GM12872 (cell line): Measurements from ENCODE around the gene MS4A7.

ENCODE experiments used
- CTCF ChIP-seq: IDR thresholded peaks from 3 replicates; pipeline ENCODE4 v1.5.1; 2011; ENCODE audit warnings: low read depth, mild to moderate bottlenecking, low read length, moderate library complexity; ENCODE audit not compliant: insufficient read depth

The MS4A7 gene

GRCh38 chr11:60362241-60362640 lies 16.1 kb upstream of the MS4A7 start:
- TF ChIP-seq CTCF: no peak

- peak; percentile 69 for TF ChIP-seq CTCF
Measured at GRCh38 chr11:60363542-60364470, 14.5 kb upstream of the MS4A7 start.

DNA sequence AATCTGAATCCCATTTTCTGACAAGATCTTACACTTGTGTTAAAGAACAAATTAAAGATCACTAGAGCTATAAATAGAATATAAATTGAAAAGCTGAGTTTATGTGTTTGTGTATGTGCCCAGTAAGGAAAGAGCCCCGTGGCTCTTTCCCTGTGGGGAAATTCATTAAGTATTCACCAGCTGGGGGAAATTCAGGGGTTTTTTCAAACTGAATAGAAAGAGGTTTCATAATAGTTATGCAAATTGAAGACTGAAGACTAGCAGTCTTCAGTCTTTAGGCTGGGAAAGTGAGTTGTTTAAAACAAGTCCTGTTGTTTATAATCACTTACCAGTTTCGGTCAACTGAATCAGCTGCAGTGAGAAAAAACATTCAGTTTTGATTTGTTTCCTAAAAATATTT lies 11.3 kb upstream of the MS4A7 start:
- TF ChIP-seq CTCF: no peak

GRCh38 chr11:60367896-60368295 lies 10.4 kb upstream of the MS4A7 start:
- no peak for TF ChIP-seq CTCF

DNA sequence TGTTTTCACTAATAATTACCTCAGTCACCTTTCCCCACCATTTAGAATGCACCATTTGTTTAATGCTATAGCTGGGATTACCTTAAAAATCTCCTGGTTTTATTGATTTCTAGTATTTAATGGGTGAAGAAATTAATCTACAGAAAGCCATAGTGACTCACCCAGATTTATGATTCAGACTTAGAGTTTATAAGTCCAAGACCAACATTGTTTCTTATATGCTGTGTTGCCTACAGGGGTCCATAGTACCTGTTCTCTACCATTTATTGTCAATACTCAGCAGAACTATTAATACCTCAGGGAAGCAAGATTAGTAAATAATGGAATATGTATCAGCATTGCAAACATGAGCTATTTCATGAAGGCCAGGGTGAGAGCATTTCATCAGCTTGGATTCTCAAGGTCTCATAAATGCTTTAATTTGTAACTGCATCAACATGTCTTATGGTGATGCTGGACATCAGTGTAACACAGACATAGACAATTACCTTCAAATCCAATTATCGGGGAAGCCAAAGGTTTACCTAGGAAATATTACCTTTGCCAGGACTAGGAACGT lies 8.0 kb upstream of the MS4A7 start:
- TF ChIP-seq CTCF: no peak

DNA sequence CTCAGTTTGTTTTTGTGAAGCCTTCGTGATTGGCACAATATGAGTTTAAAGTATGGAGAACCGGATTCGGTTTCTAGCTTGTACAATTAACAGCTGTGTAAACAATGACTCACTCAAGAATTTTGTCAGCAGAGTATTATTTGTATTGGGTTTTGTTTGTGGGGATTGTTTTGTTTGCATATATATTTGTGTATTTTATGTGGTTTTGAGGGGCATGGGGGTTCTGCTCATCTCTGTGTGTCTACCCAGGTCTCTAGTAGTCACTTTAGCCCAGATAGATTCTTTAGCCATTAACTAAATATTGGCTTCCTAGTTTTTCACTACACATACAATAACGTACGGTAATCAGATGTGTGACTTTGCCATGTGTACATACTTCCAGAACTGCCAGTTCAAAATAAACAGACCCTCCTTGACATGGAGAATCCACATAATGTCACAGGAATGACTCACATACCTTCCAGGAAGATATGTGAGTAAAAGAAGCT lies 7.5 kb upstream of the MS4A7 start:
- no peak for TF ChIP-seq CTCF

DNA sequence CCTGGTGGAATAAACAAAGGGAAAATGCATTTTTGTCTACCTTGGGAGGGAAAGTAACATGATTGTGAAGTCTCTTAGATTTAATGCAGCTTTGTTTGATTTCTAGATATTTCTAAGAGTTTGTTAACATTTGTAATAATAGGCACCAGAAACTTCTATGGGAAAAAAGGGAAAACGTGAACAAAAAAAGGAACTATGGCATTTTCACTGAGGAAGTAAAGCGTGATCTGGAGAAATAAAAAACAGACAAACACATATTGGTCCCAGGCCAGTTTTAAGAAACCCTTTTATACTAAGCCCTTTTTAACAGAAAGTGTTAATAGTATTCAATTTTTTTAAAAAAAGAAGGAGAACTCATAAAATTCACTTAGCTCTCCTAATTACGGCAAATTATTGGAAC lies 6.9 kb upstream of the MS4A7 start:
- no peak for TF ChIP-seq CTCF
